HL-60/S4 treated with phorbol 12-myristate 13-acetate at 8.2 ng/mL for 4 days and 3 days (cell line): Measurements from ENCODE around the gene KDM4B.
"Not testable (repeated sequence)": the region's sequence is repeated elsewhere in the genome, so short reads cannot be mapped to it uniquely, and the experiment has no call there.

Experiments
- in situ Hi-C: fragments of 300-500 bp; cut with MboI; formaldehyde crosslinking; loops from 2 replicates; pipeline ENCODE4 v1.15.0; 2022; ENCODE audit warnings: low sequenced_read_pairs

Gene KDM4B

DNA sequence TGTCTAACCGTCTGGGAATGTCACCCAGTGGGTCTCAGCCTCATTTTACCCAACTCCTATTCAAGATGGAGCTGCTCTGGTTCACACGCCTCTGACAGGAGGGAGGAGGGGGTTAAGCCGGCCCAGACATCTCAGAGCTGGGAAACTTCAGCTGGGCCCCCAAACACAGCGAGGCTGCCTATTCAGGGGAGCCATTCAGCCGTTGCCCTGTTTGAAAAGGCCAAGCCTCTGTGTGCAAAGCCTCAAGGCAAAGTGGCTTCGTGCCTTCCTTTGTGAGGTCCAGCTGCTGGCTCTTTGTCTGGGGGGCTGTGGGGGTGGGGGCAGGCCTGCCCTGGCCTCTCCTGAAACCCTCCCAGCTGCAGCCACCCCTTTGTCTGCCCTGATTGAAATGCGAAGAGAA is 224.3 kb downstream of the KDM4B start:
- in situ Hi-C loops = no loop called here

- in situ Hi-C loops = no loop called here
Observed at GRCh38 chr19:5194641-5195040, 225.7 kb downstream of the KDM4B start.

DNA sequence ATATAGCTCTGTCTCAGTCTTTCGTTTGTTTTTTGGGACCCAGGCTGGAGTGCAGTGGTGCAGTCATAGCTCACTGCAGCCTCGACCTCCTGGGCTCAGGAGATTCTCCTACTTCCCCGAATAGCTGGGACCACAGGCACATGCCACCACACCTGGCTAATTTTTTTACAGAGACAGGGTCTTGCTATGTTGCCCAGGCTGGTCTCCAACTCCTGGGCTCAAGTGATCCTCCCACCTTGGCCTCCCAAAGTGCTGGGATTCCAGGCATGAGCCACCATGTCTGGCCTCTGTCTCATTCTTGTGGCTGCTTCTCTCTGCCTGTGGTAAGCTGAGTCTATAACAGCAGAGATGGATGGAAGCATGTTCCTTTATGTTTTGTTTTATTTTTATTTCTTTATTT is 226.7 kb downstream of the KDM4B start:
- in situ Hi-C loops = not testable (repeated sequence)

GRCh38 chr19:5196832-5197231 is 227.9 kb downstream of the KDM4B start:
- in situ Hi-C loops = no loop called here

- in situ Hi-C loops = no loop called here
Observed at GRCh38 chr19:5200844-5201243, 231.9 kb downstream of the KDM4B start.

DNA sequence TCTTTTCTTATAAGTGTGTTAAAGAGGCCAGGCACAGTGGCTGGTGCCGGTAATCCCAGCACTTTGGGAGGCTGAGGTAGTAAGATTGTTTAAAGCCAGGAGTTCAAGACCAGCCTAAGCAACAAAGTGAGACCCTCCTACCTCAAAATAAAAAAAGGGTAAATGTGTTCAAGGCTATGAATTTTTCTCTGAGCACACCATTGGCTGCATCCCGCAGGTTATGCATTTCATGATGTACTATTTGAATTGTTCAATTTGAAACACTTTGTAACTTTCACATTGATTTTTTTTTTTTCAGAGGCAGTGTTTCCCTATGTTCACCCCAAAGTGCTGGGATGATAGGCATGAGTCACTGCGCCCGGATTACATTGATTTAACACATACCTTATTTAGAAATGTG is 233.6 kb downstream of the KDM4B start:
- in situ Hi-C loops = no loop called here
